HG03064 (cell line): ENCODE results near the gene RIN3.
A peak's percentile ranks its signal among the peaks of the same experiment; 100 is the strongest.

Experiments
- ATAC-seq: cut with Tn5 transposase; IDR thresholded peaks from one replicate; pipeline ENCODE4 v1.9.1; 2021; ENCODE audit warnings: low read depth; ENCODE audit not compliant: unreplicated experiment

Gene RIN3

DNA sequence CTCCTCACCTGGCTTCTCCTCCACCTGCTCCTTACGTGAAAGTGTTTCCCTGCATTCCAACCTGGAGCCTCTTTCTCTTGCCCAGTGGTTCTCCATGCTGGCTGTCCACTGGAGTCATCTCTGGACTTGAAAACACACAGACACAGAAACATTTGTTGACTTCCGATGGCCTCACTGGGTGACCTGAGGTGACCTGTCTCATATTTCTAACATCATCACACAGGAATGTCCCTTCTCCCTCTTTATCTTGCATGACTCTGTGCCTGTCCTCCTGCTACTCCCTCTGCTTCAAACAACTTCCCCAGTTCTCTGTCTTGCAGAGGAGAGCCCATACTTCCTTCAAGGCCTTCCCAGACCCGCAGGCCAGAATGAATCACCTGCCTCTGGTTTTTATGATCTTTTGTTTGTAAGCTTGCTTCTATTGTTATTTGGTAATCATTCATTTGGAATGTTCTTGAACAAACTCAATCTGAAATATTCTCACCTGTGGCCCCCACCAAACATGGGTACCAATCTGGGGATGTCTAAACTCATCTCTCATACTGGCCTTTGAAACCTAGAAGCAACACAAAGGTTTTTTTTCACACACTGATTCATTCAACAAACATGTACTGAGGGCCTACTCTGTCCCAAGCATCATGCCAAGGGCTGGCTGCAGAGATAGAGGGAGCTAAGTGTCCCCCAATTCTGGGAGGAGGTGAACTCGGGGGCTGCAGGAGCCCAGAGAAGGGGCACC, 9.7 kb upstream of the RIN3 start:
- ATAC-seq: no peak

DNA sequence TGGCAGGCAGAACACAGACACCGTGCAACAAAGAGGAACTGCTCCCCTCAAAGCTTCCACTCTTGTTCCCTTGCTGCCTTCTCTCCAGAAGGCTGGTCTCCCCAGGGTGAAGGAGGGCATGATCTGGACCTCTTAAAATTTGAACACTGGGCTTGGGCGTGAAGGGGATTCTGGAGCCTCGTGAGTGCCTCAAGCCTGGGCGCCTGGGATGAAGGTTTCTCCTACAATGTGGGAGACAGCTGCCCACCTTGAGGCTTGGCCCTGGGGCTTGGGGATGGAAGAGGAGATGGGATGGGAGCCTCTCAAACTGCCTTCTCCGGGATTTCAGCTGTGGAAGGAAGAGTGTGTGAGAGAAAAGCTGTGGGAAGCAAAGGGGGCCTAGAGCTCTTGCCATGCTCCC, 7.8 kb upstream of the RIN3 start:
- ATAC-seq: no peak

DNA sequence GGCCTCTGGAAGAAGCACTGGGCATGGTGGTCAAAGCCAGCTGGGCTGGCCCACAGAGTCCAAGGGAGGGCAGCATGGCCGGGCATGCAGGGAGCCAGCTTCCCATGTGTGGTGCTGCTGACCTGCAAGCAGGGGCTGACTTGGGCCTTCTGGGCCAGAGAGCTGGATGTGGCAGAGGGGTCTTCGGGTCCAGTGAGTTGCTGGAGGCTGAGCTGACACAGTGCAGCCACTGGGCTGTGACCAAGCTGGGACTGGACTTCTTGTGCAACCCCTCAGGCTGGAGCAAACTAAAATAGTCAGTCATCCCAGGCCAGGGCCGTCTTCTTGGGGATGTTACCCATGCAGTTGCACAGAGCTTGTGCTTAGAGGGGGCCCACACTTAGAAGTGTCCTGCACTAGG, 7.3 kb upstream of the RIN3 start:
- no peak for ATAC-seq

DNA sequence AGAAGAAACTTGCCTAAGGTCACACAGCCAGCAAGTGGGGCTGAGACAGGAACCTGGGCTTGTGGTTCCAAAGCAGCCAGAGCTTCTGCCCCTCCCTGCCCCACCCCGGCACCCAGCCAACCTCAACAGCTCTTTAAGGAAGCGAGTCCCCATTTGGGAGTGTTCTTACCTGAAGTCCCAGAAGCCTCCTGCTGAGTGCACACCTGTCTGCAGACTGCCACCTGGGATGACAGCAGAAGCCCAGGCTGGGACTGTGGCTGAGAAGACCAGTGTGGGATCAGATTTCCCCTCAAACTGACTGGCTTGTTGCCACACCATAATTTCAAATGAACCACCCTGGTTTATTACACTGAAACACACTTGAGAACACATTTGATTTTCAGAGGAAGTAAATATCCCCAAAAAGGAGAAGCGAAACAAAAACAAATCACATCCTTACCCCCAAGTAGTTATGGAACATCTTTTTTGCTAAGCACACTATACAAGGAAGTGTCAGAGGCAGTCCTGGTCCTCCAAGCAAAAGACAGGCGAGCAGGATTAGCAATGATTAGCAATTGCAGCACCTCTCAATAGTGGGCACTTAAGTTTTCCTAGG, 6.3 kb upstream of the RIN3 start:
- ATAC-seq: no peak

DNA sequence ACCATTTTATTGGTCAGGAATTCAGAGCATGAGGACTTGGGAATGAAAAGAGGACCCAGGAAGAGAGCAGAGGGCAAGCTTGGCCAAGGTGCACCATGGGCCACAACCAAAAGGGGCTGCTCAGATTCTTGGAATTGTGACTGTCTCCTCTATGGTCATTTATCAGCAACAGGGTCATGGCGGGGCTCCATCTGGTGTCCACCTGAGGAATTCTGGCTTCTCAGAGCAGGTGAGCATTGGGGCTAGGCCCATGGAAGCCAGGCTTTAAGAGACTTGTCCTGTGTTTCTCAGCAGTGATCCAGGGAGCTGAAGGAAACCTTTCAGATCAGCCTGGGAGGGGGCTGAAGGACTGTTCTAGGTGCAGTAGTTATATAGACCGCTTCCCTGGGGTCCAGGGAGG, 2.6 kb upstream of the RIN3 start:
- no peak for ATAC-seq

DNA sequence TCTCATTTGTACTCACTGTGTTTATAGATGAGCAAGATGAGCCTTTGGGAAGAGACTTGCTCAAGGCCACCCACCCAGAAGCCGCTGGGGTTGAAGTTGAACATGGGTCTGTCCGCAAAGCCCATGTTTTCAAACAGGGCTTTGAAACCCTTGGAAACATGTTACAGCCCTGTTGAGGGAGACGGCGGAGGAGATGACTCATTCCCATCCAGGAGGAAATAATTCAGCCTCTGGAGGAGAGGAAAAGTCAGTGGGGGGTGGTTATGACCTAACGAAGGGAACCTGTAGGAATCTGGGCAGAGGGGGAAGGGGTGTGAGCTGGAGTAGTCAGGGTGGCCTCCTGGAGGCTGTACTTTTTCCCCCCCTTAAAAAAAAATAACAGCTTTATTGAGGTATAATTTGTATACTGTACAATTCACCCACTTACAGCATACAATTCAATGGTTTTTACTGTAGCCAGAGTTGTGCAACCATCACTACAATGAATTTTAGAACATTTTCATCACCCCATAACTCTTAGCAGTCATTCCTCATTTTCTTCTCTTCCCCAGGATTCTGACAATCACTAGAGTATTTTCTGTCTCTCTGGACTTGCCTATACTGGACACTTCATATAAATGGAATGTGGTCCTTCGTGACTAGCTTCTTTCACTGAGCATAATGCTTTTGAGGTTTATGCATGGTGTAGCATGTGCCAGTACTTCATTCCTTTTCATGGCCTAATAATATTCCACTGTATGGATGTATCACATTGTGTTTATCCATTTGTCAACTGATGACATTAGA, 1.9 kb upstream of the RIN3 start:
- ATAC-seq: no peak

DNA sequence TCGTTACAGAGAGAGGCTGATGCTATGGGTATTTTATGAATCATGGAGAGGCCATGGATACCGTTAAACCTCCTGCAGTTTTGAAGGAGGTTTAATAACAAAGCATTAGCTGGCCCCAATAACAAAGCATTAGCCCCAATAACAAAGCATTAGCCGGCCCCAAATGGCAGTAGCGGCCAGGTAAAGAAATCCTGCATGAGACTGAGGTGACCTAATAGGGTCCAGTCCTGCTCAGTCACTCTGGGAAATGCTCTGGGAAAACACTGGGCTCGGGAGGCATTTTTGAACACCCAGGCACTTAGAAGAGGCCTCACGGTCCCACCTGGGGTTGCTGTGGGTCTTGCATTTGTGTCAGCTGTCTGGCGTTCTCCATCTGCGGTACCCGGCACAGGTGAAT, 776 bp upstream of the RIN3 start:
- no peak for ATAC-seq

DNA sequence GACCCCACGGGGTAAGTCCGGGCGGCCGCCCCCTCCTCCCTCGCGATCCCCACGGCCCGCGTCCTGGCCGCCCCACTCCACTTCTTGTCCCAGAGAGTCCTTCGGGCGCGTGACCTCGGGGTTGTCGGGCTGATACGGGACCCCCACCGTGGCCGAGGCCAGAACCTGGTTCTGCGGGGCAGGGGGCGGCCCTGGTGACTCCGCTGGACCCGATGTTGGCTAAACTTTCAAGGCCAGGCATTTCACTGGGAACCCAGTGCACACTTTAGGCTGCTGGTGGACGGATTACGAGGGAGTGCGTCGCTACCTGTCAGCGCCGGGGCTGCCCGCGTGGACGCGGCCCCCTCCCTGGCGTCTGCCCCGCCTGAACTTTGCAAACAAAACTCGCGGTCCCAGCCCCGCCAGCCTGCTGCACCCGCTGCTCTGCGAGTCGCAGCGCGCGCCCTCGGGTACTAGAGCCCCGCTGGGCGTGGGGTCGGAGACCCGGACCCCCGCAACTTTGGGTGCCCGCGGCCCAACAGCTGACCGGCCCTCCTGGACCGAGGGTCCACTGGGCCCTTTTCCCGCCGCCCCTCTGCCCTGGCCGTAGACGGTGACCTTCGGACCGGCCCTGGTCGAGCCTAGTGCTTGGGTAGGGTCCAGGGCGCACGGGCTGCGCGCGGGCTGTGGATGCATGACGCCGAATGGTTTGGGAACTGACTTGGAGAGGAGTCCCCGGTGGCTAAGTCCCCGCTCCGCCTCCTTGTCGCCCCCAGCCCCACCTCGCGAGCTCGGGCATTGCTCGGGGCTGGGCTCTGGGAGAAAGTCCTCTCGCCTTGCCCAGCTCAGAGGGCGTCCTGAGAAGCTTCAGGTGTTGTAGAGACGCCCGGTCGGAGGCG, 624 bp downstream of the RIN3 start:
- ATAC-seq: peak; percentile 25

DNA sequence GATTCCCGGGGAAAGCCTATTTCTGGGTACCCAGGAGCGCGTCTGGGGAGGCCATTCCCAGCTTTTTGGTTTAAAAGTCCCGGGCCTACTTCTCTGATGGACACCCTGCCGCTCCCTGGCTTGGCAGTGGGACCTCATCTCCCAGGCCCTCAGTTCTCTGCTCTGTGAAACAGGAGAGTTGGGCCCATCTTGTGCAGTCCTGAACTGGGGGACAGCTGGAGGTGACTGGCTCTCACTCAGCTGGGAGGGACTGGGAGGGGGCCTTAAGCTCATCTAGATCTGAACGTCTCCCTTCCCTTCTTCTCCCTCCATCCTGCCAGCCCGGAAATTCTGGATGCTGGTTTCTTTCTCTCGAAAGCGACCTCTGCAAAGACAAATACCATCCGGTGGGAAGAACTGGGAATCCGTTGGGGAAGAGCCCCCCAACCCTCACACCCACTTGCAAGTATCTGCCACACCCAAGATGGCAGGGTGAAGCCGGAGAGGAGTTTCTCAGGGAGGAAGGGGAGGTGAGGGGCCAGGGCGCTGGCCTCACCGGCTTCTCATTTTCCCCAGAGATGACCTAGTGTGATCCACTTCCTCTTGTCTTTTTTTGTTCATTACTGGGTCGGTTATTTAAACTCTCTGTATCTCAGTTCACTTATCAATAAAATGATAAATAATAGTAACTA, 1.4 kb downstream of the RIN3 start:
- no peak for ATAC-seq

DNA sequence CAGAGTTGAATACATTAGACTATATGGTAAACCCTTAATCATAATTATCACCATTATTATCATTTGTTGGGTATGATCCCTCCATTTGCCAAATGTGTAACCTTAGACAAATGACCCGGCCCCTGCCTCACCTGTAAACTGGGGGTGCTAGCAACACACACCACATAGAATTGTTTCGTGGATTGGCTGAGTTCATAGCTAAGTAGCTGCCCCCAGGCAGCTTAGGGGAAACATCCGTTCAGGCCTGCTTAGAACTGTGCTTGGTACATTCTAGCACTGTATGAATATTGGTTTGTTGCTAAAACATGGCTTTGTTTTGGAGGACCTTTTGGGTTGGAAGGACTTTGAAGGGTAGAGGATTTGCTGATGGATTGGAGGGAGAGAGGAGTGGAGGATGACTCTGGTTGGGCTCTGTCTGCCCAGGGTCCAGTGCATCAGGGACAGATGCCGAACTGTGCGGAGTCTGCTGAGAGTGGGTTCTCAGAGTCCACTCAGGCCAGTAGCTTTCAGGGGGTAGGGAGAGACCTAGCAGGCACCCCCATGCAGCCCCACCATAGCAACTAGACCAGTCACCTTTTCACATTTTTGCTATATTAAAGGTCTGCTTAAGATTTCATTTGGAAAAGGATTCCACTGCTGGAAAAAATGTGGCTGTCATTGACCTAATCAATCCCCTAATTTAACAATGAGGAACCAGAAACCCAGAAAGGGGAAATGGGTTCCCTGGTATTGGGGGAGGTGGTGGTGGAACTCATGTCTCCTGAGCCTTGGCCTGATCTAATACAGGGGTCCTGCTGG, 2.2 kb downstream of the RIN3 start:
- no peak for ATAC-seq

DNA sequence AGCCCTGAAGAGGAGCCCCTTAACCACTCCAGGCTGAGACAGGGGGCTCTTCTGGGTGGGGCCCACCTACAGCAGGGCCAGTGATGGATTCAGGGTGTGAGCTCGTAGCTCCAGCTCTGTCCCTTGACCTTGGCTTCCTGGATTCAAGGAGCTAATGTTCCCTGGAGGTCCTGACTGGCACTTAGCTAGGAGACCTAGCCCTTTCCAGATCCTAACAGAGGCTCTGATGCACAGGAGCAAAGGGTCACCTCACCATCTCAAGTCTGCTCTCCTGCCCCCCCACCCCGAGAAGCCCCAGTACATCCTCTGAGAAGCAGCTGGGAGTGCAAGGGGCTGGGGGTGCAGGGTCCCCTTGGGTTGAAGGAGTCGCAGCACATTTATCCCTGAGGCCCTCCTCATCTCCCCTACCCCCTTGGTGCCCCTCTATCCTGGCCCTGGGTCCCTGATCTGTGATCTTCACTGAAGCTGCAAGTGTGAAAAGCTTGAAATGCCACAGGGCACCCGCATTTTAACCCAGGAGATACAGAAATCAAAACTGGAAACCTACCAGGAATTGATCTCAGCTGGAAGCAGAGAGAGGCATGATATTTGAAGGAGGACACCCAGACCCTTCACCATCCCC, 2.9 kb downstream of the RIN3 start:
- no peak for ATAC-seq

DNA sequence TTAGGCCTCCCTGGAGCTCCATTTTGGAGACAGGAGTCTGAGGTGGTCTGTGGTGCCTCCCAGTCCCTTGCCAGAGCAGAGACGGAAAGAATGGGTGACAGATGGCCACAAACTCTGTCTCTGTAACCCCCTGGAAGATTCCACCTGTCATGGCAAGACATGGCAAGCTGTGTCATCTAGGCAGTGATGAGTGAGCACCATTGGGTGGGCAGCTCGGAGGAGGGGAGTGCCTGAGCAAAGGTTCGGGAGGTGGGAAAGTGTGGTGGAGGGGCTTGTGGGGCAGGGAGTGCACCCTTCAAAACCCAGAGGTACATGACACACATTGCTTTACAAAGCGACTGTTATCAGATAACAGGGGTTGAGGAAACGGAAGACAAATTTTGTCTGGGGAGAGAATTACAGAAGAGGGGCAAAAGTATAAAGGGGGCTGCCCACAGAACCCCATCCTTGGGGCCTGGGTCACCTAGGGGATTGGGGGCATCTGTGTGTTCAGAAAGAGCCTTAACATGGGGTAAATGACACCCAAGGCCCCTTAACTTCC, 3.5 kb downstream of the RIN3 start:
- no peak for ATAC-seq

DNA sequence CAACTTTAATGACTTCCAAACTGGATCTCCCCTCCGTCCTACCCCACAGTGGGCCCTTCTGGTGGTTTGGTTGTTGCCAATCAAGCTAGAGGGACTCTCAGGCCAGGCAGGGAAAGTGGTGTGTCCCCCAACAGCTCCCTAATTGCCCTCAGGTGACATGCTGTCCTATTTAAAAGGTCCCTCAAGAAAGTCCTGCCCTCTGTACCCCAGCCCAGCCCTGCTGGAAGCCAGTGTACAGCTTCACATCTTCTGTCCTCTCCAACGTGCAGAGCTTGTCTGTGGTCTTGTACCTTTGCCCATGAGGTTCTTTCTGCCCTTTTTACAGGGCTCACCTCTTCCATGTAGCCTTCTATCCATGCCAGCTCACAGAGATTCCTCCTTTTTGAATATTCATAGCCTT, 4.2 kb downstream of the RIN3 start:
- ATAC-seq: no peak

DNA sequence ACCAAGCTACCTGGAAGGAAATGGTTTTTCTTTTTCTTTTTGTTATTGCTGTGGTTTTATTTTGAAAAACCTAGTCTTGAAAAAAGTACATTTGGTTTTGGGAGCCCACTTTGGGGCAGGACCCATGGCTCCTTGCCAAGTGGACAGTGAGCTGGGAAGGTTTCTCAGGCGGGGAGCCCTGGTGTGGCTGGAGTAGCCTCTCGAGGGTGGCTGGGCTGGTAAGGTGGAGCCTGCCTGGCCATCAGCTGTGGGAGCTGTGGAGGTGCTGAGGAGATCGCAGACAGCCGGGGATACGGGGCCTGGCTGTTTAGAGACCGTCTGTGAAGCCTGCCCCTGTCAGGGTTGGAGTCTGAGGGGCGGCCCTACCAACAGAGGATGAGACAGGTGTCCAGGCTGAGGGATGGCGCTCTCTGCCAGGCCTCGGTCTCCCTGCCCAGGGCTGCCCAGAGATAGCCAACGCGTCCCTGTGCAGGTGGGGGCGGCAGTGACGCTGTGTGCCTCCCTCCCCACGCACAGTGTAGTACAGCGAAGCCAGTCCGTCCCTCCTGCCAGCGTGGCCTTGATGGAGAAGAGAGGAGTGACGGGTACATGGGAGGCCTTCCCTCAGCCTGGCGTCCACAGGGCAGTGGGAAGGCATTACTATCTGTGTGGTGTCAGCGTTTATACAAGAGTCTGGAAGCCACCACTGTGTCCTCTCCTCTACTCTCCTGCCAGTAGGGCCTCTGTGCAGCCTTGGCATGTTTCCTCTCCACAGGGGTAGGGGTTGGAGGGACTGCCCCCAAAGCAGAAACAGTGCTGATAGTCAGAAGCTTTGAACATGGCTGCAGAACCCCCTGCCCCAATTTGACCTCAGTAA, 5.9 kb downstream of the RIN3 start:
- ATAC-seq: no peak

DNA sequence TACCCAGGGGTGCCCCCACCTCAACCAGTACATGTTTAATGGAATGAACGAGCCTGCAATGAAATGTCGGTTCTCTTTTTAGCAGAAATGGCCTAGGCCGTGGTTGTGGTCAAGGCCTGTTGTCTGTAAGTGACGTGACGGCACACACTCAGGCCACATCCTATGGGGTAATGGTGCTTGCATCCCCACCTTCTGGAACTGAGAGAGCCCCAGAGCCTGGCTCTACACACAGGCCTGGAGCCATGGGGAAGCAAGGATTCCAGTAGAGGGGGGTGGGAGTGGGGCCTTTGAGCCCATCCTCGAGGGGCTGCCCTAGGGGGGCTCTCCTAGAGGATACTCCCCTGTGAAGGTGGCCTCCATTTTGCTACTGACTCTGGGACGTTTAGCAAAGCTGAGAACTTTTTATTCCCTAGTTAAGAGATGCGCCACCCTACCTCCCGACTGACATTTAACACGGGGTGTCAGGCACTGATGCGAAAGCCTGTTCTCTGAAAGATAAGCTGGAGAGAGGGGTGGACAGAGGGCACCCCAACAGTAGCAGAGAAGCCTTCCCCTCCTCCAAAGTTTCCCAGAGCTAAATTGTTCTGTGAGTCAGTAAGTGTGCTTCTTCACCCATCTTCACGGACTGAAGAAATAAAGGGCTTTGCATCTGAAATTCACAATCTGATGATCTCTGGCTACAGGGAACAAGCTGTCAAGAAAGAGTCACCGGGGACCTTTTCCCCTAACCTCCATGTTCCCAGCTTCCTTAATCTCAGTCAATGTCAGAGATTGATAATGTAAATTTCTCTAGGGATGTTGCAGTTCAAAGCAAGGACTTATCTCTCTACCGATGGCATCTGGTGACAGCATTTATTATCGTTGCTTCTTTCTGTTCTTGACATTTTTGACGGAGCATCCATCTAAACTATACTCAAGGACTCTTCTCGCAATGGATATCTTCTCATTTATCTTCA, 6.8 kb downstream of the RIN3 start:
- no peak for ATAC-seq

DNA sequence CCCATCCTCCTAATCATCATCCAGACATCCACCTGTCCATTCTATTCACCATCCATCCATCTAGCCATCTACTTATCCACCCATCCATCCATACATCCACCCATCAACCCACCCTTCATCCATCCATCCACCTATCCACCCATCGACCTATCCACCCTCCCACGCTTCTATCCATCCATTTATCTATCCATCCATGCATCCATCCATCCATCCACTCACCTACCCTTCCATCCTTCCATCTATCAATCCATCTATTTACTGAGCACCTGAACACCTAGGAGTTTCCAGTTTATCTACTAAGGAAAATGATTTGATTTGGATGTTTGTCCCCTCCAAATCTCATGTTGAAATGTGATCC, 7.5 kb downstream of the RIN3 start:
- ATAC-seq: no peak

DNA sequence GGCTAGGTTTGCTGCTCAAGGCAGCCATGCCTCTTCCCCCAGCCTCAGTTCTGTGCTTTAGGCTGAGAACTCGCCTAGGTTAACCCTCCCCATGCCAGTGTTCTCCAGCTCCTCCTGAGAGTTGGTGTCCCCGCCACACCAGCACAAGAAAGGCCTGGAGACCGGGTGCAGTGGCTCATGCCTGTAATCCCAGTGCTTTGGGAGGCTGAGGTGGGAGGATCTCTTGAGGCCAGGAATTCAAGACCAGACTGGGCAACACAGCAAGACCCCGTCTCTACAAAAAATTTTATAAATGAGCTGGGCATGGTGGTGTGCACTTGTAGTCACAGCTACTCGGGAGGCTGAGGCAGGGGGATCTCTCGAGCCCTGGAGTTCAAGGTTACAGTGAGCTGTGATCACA, 10.2 kb downstream of the RIN3 start:
- no peak for ATAC-seq
